Middle frontal gyrus (tissue), 1 donor: Measurements from ENCODE around the gene TNFRSF6B.

Experiments
- DNase-seq: peaks from one replicate; pipeline ENCODE4 v3.0.0-alpha.2; 2015; ENCODE audit warnings: low spot score; ENCODE audit errors: extremely low spot score

The TNFRSF6B gene

DNA sequence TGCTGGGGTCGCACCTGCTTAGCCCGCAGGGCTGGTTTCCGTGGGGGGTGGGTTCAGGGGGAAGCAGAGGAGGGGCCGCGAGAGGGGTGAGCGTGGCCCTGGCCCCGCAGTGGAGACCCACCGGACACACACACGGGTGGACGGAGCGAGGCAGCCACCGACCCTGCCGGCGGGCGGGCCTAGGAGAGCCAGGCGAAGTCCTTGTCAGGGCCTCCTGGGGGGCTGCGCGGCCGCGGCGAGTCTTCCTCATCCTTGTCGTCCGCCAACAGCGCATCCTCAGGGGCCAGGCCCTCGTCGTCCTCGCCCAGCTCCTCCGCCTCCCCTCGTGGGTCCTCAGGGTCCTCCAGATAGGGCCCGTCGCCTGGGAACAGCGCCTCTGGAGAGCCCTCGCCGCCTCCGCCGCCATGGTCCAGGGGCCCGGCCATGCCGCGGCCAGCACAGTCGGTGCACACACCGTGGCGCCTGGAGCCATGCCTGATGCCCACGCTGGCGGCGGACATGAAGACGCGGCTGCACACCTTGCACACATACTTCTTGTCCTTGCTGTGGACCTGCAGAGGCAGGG lies 50.4 kb downstream of the TNFRSF6B start:
- DNase-seq = no peak

DNA sequence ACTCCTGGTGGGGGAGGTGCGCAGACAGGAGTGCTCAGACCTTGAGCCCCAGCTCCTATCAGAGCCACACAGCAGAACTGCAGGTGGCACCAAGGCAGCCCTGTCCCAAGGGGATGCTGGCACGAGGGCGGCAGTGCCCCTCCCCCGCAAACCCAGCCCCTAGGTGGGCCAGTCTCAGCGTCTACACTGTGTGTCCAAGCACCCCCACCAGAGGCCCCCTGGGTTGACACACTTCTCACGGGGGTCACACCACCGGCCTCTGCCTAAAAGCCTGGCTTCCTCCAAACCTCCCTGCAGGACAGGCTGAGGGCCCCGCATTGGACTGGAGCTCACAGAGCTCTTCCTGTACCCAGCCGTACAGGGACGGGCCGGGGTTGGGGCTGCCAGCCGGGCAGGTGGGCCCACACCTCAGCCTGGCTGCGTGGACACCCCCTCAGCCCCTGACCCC lies 51.2 kb downstream of the TNFRSF6B start:
- no peak for DNase-seq
